Germinal center (tissue), 1 donor: ENCODE measurements around the gene COMMD9.
A peak's percentile ranks its signal among the peaks of the same experiment; 100 is the strongest.

Source experiments
- DNase-seq: peaks from one replicate; pipeline ENCODE4 v3.0.0; 2012; ENCODE audit warnings: mixed read lengths, low spot score

The COMMD9 gene

GRCh38 chr11:36296884-36297543 lies 7.8 kb upstream of the COMMD9 start:
- DNase-seq = no peak

GRCh38 chr11:36295926-36296325 lies 6.7 kb upstream of the COMMD9 start, which contains the start of gene PRR5L:
Gene PRR5L, plus strand, starts transcription at chr11:36296288. Its CDS starts 104,834 bp downstream, at chr11:36401122.
- no peak for DNase-seq

- peak; percentile 73 for DNase-seq
Measured at GRCh38 chr11:36292311-36292722, 3.1 kb upstream of the COMMD9 start.

GRCh38 chr11:36288442-36289225 lies 590 bp downstream of the COMMD9 start:
- no peak for DNase-seq

- DNase-seq = no peak
Measured at GRCh38 chr11:36282926-36283325, 6.3 kb downstream of the COMMD9 start.

- no peak for DNase-seq
Measured at GRCh38 chr11:36281850-36282249, 7.4 kb downstream of the COMMD9 start.

GRCh38 chr11:36280531-36280930 lies 8.7 kb downstream of the COMMD9 start:
- no peak for DNase-seq

GRCh38 chr11:36278531-36279282 lies 10.5 kb downstream of the COMMD9 start:
- no peak for DNase-seq

GRCh38 chr11:36274414-36274813 lies 14.8 kb downstream of the COMMD9 start:
- no peak for DNase-seq

GRCh38 chr11:36273110-36273509 lies 16.1 kb downstream of the COMMD9 start:
- DNase-seq = no peak

- no peak for DNase-seq
Measured at GRCh38 chr11:36271794-36272407, 17.3 kb downstream of the COMMD9 start.

- DNase-seq = no peak
Measured at GRCh38 chr11:36270701-36271100, 18.5 kb downstream of the COMMD9 start.

GRCh38 chr11:36268337-36268985 lies 20.8 kb downstream of the COMMD9 start:
- no peak for DNase-seq

- DNase-seq = no peak
Measured at GRCh38 chr11:36266767-36267166, 22.5 kb downstream of the COMMD9 start.

- DNase-seq = peak; percentile 68
Measured at GRCh38 chr11:36265793-36266628, 23.2 kb downstream of the COMMD9 start.

- DNase-seq = no peak
Measured at GRCh38 chr11:36264973-36265344, 24.3 kb downstream of the COMMD9 start.

- no peak for DNase-seq
Measured at GRCh38 chr11:36264011-36264972, 24.9 kb downstream of the COMMD9 start.

- no peak for DNase-seq
Measured at GRCh38 chr11:36261094-36261493, 28.1 kb downstream of the COMMD9 start.

GRCh38 chr11:36258730-36259360 lies 30.4 kb downstream of the COMMD9 start:
- peak; percentile 24 for DNase-seq
